Smooth muscle cell of the coronary artery (primary cell): ENCODE results near the gene OR2T3. TPM values are rescaled to one million over a fixed set of nuclear protein-coding genes. Genes with fewer than 3 reads are reported as not detected.

ENCODE experiments used
- total RNA-seq: library from RNA; depleted of rRNA; stranded (reverse); fragments of >200 nt; gene quantifications from 2 replicates; pipeline ENCODE4 v1.2.3, GENCODE V29; 2014; ENCODE audit warnings: low replicate concordance

Gene OR2T3, protein sequence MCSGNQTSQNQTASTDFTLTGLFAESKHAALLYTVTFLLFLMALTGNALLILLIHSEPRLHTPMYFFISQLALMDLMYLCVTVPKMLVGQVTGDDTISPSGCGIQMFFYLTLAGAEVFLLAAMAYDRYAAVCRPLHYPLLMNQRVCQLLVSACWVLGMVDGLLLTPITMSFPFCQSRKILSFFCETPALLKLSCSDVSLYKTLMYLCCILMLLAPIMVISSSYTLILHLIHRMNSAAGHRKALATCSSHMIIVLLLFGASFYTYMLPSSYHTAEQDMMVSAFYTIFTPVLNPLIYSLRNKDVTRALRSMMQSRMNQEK
- not detected in 2 replicates for total RNA-seq

DNA sequence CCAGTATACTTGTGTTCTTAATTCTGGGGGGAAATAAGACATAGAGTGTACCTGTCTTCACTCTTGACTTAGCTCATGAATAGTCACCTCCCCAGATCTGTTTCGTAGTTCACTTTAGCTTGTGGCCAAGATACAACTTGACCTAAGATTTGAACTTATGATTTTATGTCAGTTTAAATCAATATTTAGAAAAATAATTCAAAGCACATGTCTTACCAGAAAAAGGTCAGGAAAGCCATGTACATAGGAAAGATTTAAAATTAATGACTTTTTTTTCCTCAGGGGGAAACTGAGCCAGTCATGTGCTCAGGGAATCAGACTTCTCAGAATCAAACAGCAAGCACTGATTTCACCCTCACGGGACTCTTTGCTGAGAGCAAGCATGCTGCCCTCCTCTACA, at the start of gene OR2T3:
Gene OR2T3 (plus strand): TSS at position 301 of the 400 bp plus-strand sequence. CDS start 0 bp downstream, at position 301.

DNA sequence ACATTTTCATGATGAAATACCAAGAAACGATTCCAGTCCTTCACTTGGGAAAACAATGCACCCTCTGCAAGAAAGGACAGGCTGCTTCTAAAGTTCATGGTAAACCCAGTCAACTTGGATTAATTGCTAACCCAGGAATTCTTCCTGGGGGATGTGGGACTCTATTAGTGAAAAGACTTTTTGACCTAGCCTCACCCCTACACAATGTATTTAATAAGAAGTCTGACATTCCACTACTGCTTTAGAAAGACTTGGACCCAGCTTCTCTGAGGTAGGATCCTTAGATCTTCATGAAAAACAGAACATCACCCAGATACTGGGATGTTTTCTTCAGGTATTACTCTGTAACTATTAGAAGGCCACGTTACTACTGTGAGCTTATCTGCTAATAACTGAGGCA, 27.8 kb upstream of the OR2T3 start, which contains the start of gene OR2T2:
Gene OR2T2 (plus strand): TSS at position 239 of the 400 bp plus-strand sequence. CDS start 7,161 bp downstream, outside the sequence.

DNA sequence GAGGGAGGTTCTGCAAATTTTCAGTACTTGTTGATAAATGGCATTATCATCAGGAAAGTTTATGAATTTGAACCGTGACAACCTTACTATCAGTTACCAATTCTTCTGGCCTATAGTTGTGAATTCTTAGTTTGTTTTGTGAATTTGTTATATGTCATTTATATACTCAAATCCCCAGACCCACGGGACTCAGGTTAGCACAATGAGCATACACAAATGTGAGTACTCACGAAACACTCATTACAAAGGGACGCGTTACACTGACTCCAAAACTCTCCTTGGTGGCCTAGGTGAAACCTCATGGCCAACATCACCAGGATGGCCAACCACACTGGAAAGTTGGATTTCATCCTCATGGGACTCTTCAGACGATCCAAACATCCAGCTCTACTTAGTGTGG, 15.1 kb downstream of the OR2T3 start, which contains the start of gene OR2T5:
Gene OR2T5 (plus strand): TSS at position 301 of the 400 bp plus-strand sequence. CDS start 0 bp downstream, at position 301.

DNA sequence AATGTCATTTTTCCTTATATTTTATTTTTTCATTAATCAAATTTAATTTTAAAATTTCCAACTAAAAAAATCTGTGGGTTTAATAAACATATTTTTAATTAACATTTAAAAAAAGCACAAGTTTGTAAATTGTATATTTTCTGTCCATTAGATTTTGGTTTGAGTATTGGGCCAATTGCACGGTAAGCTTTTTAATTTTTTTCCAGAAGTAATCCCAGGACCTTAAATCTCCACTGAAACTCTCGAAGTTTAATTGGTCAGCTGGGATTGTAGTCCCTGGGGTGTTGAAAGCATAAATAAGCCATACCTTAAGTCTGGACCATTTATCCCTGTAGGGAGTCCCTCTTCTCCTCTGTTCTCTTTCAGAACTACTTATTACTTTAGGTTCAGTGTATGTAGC, 34.6 kb downstream of the OR2T3 start, which contains the start of gene OR2G6:
Gene OR2G6 (plus strand): TSS at position 301 of the 400 bp plus-strand sequence. CDS start 13,574 bp downstream, outside the sequence.

Other genes starting within 250 kb of the OR2T3 start
- not detected in 2 replicates for gene OR2M4, start 241.9 kb upstream of the OR2T3 start, total RNA-seq
- gene OR2T33, start 195.4 kb upstream of the OR2T3 start, total RNA-seq = not detected in 2 replicates
- not detected in 2 replicates for gene OR2T12, start 169.9 kb upstream of the OR2T3 start, total RNA-seq
- not detected in 2 replicates for gene OR2M7, start 148.8 kb upstream of the OR2T3 start, total RNA-seq
- not detected in 2 replicates for gene OR14C36, start 124.6 kb upstream of the OR2T3 start, total RNA-seq
- not detected in 2 replicates for gene OR2T4, start 111.7 kb upstream of the OR2T3 start, total RNA-seq
- not detected in 2 replicates for gene OR2T6, start 97.6 kb upstream of the OR2T3 start, total RNA-seq
- not detected in 2 replicates for gene OR2T1, start 70.3 kb upstream of the OR2T3 start, total RNA-seq
- not detected in 2 replicates for gene OR2T2, start 27.7 kb upstream of the OR2T3 start, total RNA-seq
- not detected in 2 replicates for gene OR2T5, start 15.2 kb downstream of the OR2T3 start, total RNA-seq
- gene OR2G6, start 34.7 kb downstream of the OR2T3 start, total RNA-seq = not detected in 2 replicates
- gene OR2T29, start 89.4 kb downstream of the OR2T3 start, total RNA-seq = not detected in 2 replicates
- not detected in 2 replicates for gene OR2T34, start 101.4 kb downstream of the OR2T3 start, total RNA-seq
- not detected in 2 replicates for gene OR2T10, start 124.3 kb downstream of the OR2T3 start, total RNA-seq
- gene OR2T11, start 161.7 kb downstream of the OR2T3 start, total RNA-seq = not detected in 2 replicates
- gene OR2T35, start 171.9 kb downstream of the OR2T3 start, total RNA-seq = not detected in 2 replicates
- not detected in 2 replicates for gene OR2T27, start 182.2 kb downstream of the OR2T3 start, total RNA-seq
- not detected in 2 replicates for gene OR14I1, start 229.4 kb downstream of the OR2T3 start, total RNA-seq